ENCODE data around the gene MGAT4A.

MGAT4A gene

DNA sequence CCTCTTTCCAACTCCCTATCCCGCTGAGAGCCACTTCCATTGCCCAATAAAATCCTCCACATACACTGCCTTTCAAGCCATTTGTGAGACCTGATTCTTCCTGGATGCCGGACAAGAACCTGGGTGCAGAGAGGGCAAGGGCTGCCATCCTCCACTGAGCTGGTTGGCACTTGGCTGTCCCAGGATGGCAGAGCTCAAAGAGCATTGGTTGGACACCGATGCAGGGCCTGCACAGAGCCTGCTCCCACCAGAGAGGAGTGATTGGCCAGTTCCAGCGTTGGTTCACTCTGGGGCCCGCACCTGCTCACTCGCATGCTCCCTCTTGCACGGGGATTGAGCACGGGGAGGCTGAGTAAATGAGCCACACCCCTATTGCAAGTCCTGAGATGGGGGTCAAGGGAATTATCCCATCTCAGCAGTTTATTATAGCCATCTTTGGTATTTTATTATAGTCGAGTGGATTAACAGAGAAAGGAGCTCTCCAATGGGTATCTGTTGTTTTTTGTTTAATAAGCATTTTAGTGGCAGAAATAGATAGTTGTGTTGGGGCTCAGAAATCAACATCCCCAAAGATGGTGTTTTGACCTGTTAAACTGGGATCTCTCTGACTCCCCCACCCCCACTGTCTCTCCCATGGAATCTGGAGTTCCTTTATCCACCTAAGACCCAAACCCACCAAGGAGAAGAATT is 19.8 kb upstream of the MGAT4A start:
- H3K4me3 ChIP-seq (ENCODE audit: low read depth, low read length, poor library complexity, severe bottlenecking), result no peak overlapping the region
- no peak overlapping the region for H3K9ac ChIP-seq (ENCODE audit: low read length)

DNA sequence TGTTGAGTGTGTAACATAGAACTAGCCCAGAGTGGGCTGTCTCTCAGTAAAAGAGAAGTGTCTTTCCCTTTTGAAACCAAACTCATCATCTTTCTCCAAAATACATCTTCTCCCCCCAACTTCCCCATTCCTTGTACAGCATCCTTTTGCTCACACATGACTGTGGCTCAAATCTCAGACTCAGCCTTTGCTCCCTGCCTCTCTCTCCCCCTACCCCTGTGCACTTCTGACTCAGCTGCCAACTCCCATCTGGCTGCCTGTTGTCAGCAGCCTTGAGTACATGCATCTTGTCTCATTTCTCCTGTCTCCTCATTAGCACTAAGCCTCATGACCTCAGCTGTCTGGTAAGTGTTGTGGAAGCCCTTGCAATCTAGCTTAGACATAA is 18.1 kb upstream of the MGAT4A start:
- Histone ChIP-seq H3K9me2 (ENCODE audit: low read depth, low read length) (no peaks in the 10 kb centered on the region), H3K9me3 (ENCODE audit: low read length) (no peaks in the 10 kb centered on the region; the same call in 1 of the 2 replicates), H3K27me3 (ENCODE audit: insufficient read depth, low read length) (peaks cover 7% of the 10 kb centered on the region; the same call in 1 of the 2 replicates), H2AFZ (ENCODE audit: low read length) (no peak overlapping the region), H3K4me2 (ENCODE audit: low read length) (no peak overlapping the region), H3K79me2 (ENCODE audit: insufficient read depth, low read length) (no peaks in the 10 kb centered on the region), H3F3A (ENCODE audit: insufficient read depth, low read length) (no peaks in the 10 kb centered on the region), H3K27ac (ENCODE audit: low read depth, low read length, poor library complexity, severe bottlenecking) (no peak overlapping the region), H3K4me3 (ENCODE audit: low read depth, low read length, poor library complexity, severe bottlenecking) (no peak overlapping the region), H3K9ac (ENCODE audit: low read length) (no peak overlapping the region), H3K36me3 (ENCODE audit: insufficient read depth, low read length) (no peaks in the 10 kb centered on the region), H4K20me1 (ENCODE audit: insufficient read depth, low read length) (no peaks in the 10 kb centered on the region), H3K4me1 (ENCODE audit: insufficient read depth, low read length, severe bottlenecking) (no peaks in the 10 kb centered on the region)
- TF ChIP-seq, protein P1, sequence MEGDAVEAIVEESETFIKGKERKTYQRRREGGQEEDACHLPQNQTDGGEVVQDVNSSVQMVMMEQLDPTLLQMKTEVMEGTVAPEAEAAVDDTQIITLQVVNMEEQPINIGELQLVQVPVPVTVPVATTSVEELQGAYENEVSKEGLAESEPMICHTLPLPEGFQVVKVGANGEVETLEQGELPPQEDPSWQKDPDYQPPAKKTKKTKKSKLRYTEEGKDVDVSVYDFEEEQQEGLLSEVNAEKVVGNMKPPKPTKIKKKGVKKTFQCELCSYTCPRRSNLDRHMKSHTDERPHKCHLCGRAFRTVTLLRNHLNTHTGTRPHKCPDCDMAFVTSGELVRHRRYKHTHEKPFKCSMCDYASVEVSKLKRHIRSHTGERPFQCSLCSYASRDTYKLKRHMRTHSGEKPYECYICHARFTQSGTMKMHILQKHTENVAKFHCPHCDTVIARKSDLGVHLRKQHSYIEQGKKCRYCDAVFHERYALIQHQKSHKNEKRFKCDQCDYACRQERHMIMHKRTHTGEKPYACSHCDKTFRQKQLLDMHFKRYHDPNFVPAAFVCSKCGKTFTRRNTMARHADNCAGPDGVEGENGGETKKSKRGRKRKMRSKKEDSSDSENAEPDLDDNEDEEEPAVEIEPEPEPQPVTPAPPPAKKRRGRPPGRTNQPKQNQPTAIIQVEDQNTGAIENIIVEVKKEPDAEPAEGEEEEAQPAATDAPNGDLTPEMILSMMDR (IDR thresholded peaks at IDR 0.05; ENCODE audit: low read length), result no peak
- TF ChIP-seq EZH2 (IDR thresholded peaks at IDR 0.05; ENCODE audit: borderline replicate concordance, low read length), result no peak

More for the DNA sequence above, 19.8 kb upstream of the MGAT4A start:
- Histone ChIP-seq H2AFZ (ENCODE audit: low read length) (no peak overlapping the region), H3K4me2 (ENCODE audit: low read length) (no peak overlapping the region), H4K20me1 (ENCODE audit: insufficient read depth, low read length) (no peaks in the 10 kb centered on the region), H3K9me3 (ENCODE audit: low read length) (no peaks in the 10 kb centered on the region; the same call in 1 of the 2 replicates), H3K4me1 (ENCODE audit: insufficient read depth, low read length, severe bottlenecking) (no peaks in the 10 kb centered on the region), H3F3A (ENCODE audit: insufficient read depth, low read length) (no peaks in the 10 kb centered on the region), H3K36me3 (ENCODE audit: insufficient read depth, low read length) (no peaks in the 10 kb centered on the region), H3K27me3 (ENCODE audit: insufficient read depth, low read length) (peaks cover 7% of the 10 kb centered on the region; the same call in 1 of the 2 replicates), H3K27ac (ENCODE audit: low read depth, low read length, poor library complexity, severe bottlenecking) (no peak overlapping the region), H3K9me2 (ENCODE audit: low read depth, low read length) (no peaks in the 10 kb centered on the region), H3K79me2 (ENCODE audit: insufficient read depth, low read length) (no peaks in the 10 kb centered on the region)
- TF ChIP-seq EZH2 (IDR thresholded peaks at IDR 0.05; ENCODE audit: borderline replicate concordance, low read length), result no peak
- TF ChIP-seq, protein P1 (IDR thresholded peaks at IDR 0.05; ENCODE audit: low read length), result no peak

DNA sequence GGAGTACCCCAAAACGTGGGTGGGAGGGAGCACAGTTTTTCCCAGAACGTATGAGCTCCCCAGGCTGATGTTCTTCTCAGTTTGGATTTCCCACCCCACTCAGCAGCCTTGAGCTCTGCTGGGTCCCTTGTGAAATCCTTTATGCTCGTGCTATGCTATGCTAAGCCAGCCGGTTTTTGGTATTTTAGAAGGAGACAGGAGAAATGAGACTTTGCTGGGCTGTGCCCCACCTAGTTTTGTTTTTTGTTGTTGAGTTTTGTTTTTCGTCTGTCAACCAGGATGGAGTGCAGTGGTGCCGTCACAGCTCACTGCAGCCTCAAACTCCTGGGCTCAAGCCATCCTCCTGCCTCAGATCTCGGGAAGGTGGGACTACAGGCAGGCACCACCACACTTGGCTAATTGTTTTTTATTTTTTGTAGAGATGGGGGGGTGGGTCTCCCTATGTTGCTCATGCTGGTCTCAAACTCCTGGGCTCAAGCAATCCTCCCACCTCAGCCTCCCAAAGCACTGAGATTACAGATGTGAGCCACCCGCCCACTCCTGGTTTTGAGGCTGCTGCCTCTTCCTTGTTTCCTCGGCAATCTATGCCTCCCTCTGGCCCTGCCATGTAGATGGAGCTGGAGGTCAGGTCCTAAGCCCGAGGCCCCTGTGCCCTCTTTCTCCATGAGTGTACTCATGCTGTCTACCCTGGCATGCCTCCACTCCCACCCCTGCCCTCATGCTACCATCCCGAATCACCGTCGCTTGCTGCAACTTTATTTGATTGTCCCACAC is 17.5 kb upstream of the MGAT4A start:
- H3K4me1 ChIP-seq (ENCODE audit: insufficient read depth, low read length, severe bottlenecking), result no peaks in the 10 kb centered on the region
- no peak overlapping the region for H3K9ac ChIP-seq (ENCODE audit: low read length)
- H2AFZ ChIP-seq (ENCODE audit: low read length), result no peak overlapping the region
- TF ChIP-seq, protein P1 (IDR thresholded peaks at IDR 0.05; ENCODE audit: low read length), result no peak
- TF ChIP-seq EZH2 (IDR thresholded peaks at IDR 0.05; ENCODE audit: borderline replicate concordance, low read length), result no peak
- H4K20me1 ChIP-seq (ENCODE audit: insufficient read depth, low read length), result no peaks in the 10 kb centered on the region
- H3K4me2 ChIP-seq (ENCODE audit: low read length), result no peak overlapping the region
- H3K27ac ChIP-seq (ENCODE audit: low read depth, low read length, poor library complexity, severe bottlenecking), result no peak overlapping the region
- H3K79me2 ChIP-seq (ENCODE audit: insufficient read depth, low read length), result no peaks in the 10 kb centered on the region
- H3F3A ChIP-seq (ENCODE audit: insufficient read depth, low read length), result no peaks in the 10 kb centered on the region
- H3K36me3 ChIP-seq (ENCODE audit: insufficient read depth, low read length), result no peaks in the 10 kb centered on the region
- H3K4me3 ChIP-seq (ENCODE audit: low read depth, low read length, poor library complexity, severe bottlenecking), result no peak overlapping the region
- H3K9me3 ChIP-seq (ENCODE audit: low read length), result no peaks in the 10 kb centered on the region; the same call in 1 of the 2 replicates
- H3K27me3 ChIP-seq (ENCODE audit: insufficient read depth, low read length), result peaks cover 7% of the 10 kb centered on the region; the same call in 1 of the 2 replicates
- no peaks in the 10 kb centered on the region for H3K9me2 ChIP-seq (ENCODE audit: low read depth, low read length)
